Esophagus squamous epithelium (tissue), 5 donors: Measurements from ENCODE around the gene NIN. TPM values are rescaled to one million over a fixed set of nuclear protein-coding genes. Genes with fewer than 3 reads are reported as not detected.

ENCODE experiments used
- DNase-seq: peaks from one replicate; lab custom pipeline; 2025; lab: John Stamatoyannopoulos, UW
- H3K27ac ChIP-seq, 4 donors: fragments of 200-600 bp; sonication (generic); one replicate each; pipeline ENCODE4 v1.5.1; 2016 to 2019; ENCODE audit warnings: mild to moderate bottlenecking in 1 of 4
- H3K27me3 ChIP-seq, 4 donors: fragments of 200-600 bp; sonication (generic); 1 replicate in 3 of 4; 2 replicates in 1 of 4; pipeline versions ENCODE4 v1.5.1 to v1.6.0; 2017 to 2021; ENCODE audit warnings: antibody characterized with exemption in 1 of 4
- H3K36me3 ChIP-seq, 3 donors: fragments of 200-600 bp; sonication (generic); one replicate each; pipeline ENCODE4 v1.5.1; 2016 to 2019
- H3K4me1 ChIP-seq, 3 donors: fragments of 200-600 bp; sonication (generic); one replicate each; pipeline ENCODE4 v1.5.1; 2017 to 2019
- H3K4me3 ChIP-seq, 4 donors: fragments of 200-600 bp; sonication (generic); 1 replicate in 3 of 4; 2 replicates in 1 of 4; pipeline ENCODE4 v1.5.1; 2016 to 2019; ENCODE audit warnings: mild to moderate bottlenecking in 2 of 4, moderate library complexity in 1 of 4
- H3K9me3 ChIP-seq, 3 donors: fragments of 200-600 bp; sonication (generic); one replicate each; pipeline ENCODE4 v1.5.1; 2016 to 2019
- CTCF ChIP-seq, 6 experiments: fragments of 450-650 bp in 4 of 6; fragments of 200-600 bp in 2 of 6; sonication (generic) in 2 of 6; IDR thresholded peaks; one replicate each; pipeline ENCODE4 v1.5.1; 2016 to 2019; ENCODE audit warnings: antibody characterized with exemption in 6 of 6, mild to moderate bottlenecking in 4 of 6, moderate library complexity in 4 of 6
- POLR2A ChIP-seq, 4 donors: fragments of 450-650 bp; IDR thresholded peaks; one replicate each; pipeline ENCODE4 v1.6.1; 2017; ENCODE audit warnings: antibody characterized with exemption in 4 of 4, mild to moderate bottlenecking in 4 of 4, moderate library complexity in 3 of 4
- WGBS, 2 donors: methylation state at CpG; one replicate each; pipeline ENCODE4 v1.1.5; 2018; 5-methylcytosine and 5-hydroxymethylcytosine counted together
- intact Hi-C: fragments of 100-400 bp; cut with DNase I; formaldehyde crosslinking; loops from one replicate; pipeline ENCODE4 v1.15.0; 2022
- total RNA-seq, 4 donors: library from RNA; depleted of rRNA; stranded (reverse); fragments of >200 nt; gene quantifications; one replicate each; pipeline ENCODE4 v1.1.0, GENCODE V29; 2016
- donor health status: DM: yes; HTN: yes; CAD: no.

NIN gene
- total RNA-seq, 4 donors from 2014 or later, result 12.2 to 36.8 (median 24.5) TPM

GRCh38 chr14:50806241-50806933 lies 24.6 kb downstream of the NIN start:
- intact Hi-C loops, result no loop called here
- Histone ChIP-seq H3K36me3 (peaks cover 3 to 45% (median 3%) of the 10 kb centered on the region in 3 donors), H3K27ac (no peak overlapping the region), H3K27me3 (no peaks in the 10 kb centered on the region), H3K4me1 (no peaks in the 10 kb centered on the region), H3K9me3 (no peaks in the 10 kb centered on the region), H3K4me3 (no peak overlapping the region)
- TF ChIP-seq POLR2A (IDR thresholded peaks at IDR 0.05) (no peak), CTCF (IDR thresholded peaks at IDR 0.05) (no peak)
- WGBS, 2 donors, result 74 to 78% methylated on average over 3 of the region's 3 CpGs
- no peak for DNase-seq

DNA sequence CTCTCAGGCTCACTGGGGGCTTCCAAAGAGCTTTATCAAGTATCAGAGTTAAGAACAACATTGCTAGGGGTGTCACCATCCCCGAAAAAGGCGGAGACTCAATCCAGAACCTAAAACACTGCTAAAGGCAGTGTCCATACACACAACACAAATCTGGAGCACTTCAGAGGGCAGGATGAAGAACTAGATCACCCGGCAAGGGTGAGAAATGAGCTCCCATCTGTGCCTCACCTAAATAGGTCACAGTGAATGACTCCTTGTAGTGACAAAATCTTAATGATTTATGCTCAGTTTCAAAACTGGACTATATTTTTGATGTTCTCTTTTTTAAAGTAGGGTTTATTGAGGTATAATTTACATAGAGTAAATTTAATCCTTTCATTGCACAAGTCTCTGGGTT lies 25.6 kb downstream of the NIN start:
- no peak overlapping the region for H3K4me3 ChIP-seq
- DNase-seq, result no peak
- TF ChIP-seq POLR2A (IDR thresholded peaks at IDR 0.05), result no peak
- intact Hi-C loops, result no loop called here
- no peaks in the 10 kb centered on the region for H3K9me3 ChIP-seq
- WGBS, 2 donors, result 96 to 97% methylated on average over 3 of the region's 3 CpGs
- H3K27me3 ChIP-seq, result no peaks in the 10 kb centered on the region
- H3K4me1 ChIP-seq, result no peaks in the 10 kb centered on the region
- H3K36me3 ChIP-seq, result peaks cover 3 to 45% (median 3%) of the 10 kb centered on the region in 3 donors
- no peak overlapping the region for H3K27ac ChIP-seq

- H3K4me3 ChIP-seq, result no peak overlapping the region
- H3K4me1 ChIP-seq, result no peaks in the 10 kb centered on the region
- DNase-seq, result no peak
- H3K27me3 ChIP-seq, result no peaks in the 10 kb centered on the region
- intact Hi-C loops, result no loop called here
- H3K36me3 ChIP-seq, result peaks cover 3 to 46% (median 3%) of the 10 kb centered on the region in 3 donors
- 33 to 51% methylated on average over 4 of the region's 5 CpGs for WGBS, 2 donors
- no peak for TF ChIP-seq CTCF (IDR thresholded peaks at IDR 0.05)
- no peak for TF ChIP-seq POLR2A (IDR thresholded peaks at IDR 0.05)
- no peaks in the 10 kb centered on the region for H3K9me3 ChIP-seq
- H3K27ac ChIP-seq, result no peak overlapping the region
Measured at GRCh38 chr14:50804181-50804721, 26.7 kb downstream of the NIN start.

- Histone ChIP-seq H3K9me3 (no peaks in the 10 kb centered on the region), H3K36me3 (peaks cover 0 to 46% (median 3%) of the 10 kb centered on the region in 3 donors), H3K4me1 (peaks cover 0 to 2% (median 0%) of the 10 kb centered on the region in 3 donors), H3K27ac (no peak overlapping the region), H3K4me3 (no peak overlapping the region), H3K27me3 (no peaks in the 10 kb centered on the region)
- intact Hi-C loops, result no loop called here
- WGBS, 2 donors, result 50 to 76% methylated on average over 1 of the region's 1 CpG
- no peak for TF ChIP-seq POLR2A (IDR thresholded peaks at IDR 0.05)
- no peak for TF ChIP-seq CTCF (IDR thresholded peaks at IDR 0.05)
- no peak for DNase-seq
Measured at GRCh38 chr14:50801706-50802105, 29.3 kb downstream of the NIN start.

DNA sequence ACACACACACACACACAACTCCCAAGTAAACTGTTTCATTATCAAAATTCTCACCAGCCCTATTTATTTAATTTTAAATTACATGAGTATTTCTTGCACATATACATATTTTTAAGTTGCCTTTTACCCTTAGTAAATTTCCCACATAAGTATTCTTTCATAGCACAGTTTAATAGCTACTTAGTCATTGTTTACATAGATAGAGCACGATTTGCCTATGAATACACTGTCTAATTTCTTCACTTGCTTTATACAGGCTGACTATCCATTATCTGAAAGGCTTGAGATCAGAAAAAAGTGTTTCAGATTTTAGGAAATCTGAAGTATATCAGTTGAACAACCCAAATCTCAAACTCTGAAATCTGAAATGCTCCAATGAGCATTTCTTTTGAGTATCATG lies 30.9 kb downstream of the NIN start:
- H3K9me3 ChIP-seq, result no peaks in the 10 kb centered on the region
- no peak for DNase-seq
- intact Hi-C loops, result no loop called here
- 32 to 37% methylated on average over 1 of the region's 1 CpG for WGBS, 2 donors
- no peak for TF ChIP-seq CTCF (IDR thresholded peaks at IDR 0.05)
- no peak for TF ChIP-seq POLR2A (IDR thresholded peaks at IDR 0.05)
- no peak overlapping the region for H3K4me3 ChIP-seq
- H3K27me3 ChIP-seq, result no peaks in the 10 kb centered on the region
- peaks cover 0 to 12% (median 0%) of the 10 kb centered on the region in 3 donors for H3K4me1 ChIP-seq
- no peak overlapping the region for H3K27ac ChIP-seq
- H3K36me3 ChIP-seq, result peaks cover 0 to 30% (median 0%) of the 10 kb centered on the region in 3 donors
